ENCODE results near the gene WASHC4. TPM values are rescaled to one million over a fixed set of nuclear protein-coding genes. Genes with fewer than 3 reads are reported as not detected.

The WASHC4 gene
- total and polyA plus RNA-seq, 4 donors = 28.9 to 136 (median 51.9) TPM

DNA sequence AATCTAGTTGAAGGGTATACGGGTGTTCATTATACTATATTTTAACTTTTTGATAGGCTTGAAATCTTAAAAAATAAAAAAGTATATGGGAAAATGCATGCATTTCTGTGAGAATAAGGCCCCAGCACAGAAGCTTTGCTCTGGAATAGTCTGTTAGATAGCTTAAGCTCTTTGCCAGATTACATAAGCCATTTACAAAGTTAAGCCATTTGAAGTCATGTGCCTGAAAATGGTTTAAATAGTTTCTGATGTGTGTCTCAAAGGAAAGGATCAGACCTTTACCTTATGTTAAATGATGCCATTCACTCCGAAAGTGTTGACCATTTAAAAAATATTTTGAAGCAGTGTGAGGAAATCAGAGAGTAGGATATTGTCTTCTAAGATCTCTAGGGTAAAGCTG is 51.3 kb downstream of the WASHC4 start:
- no peak overlapping the region for H3K4me3 ChIP-seq (ENCODE audit: low read depth, low read length)
- no peaks in the 10 kb centered on the region for H3K4me1 ChIP-seq (ENCODE audit: control insufficient read depth, insufficient read depth, low read length)
- 100% methylated on average over 1 of the region's 2 CpGs for WGBS (ENCODE audit: insufficient coverage)

DNA sequence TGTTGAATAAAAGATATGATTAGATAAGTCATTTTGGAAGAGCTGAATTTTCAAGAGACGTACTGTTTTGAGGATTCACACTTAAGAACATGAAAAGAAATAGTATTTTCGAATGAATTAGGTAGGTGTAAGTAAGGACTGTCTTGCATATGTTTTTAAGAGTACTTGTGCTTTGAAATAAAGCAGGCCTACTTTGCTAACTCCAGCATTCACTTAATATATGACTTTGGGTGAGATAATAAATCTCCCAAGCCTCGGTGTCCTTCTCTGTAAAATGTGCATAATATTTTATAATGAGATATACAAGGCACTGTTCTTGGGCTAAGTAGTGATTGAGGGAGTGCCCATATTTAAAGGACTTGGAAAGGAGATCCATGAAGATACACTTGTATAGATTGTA is 54.6 kb downstream of the WASHC4 start:
- no peak overlapping the region for H3K4me3 ChIP-seq (ENCODE audit: low read depth, low read length)
- H3K27me3 ChIP-seq (ENCODE audit: control insufficient read depth, insufficient read depth, low read length) = no peaks in the 10 kb centered on the region
- no peak overlapping the region for H3K27ac ChIP-seq (ENCODE audit: low read depth, low read length)
- H3K9me3 ChIP-seq (ENCODE audit: control insufficient read depth, insufficient read depth, low read length) = no peaks in the 10 kb centered on the region
- no peaks in the 10 kb centered on the region for H3K4me1 ChIP-seq (ENCODE audit: control insufficient read depth, insufficient read depth, low read length)
- H3K36me3 ChIP-seq (ENCODE audit: control insufficient read depth, insufficient read depth, low read length) = peaks cover 7% of the 10 kb centered on the region
- WGBS (ENCODE audit: insufficient coverage) = 83% methylated on average over 1 of the region's 3 CpGs
- DNase-seq (ENCODE audit: low read depth in 4 of 6, low spot score in 6 of 6) = no peak

More for the DNA sequence above, 51.3 kb downstream of the WASHC4 start:
- H3K27me3 ChIP-seq (ENCODE audit: control insufficient read depth, insufficient read depth, low read length) = no peaks in the 10 kb centered on the region
- H3K27ac ChIP-seq (ENCODE audit: low read depth, low read length) = no peak overlapping the region
- H3K36me3 ChIP-seq (ENCODE audit: control insufficient read depth, insufficient read depth, low read length) = peaks cover 14% of the 10 kb centered on the region
- no peak for DNase-seq (ENCODE audit: low read depth in 4 of 6, low spot score in 6 of 6)
- H3K9me3 ChIP-seq (ENCODE audit: control insufficient read depth, insufficient read depth, low read length) = no peaks in the 10 kb centered on the region

DNA sequence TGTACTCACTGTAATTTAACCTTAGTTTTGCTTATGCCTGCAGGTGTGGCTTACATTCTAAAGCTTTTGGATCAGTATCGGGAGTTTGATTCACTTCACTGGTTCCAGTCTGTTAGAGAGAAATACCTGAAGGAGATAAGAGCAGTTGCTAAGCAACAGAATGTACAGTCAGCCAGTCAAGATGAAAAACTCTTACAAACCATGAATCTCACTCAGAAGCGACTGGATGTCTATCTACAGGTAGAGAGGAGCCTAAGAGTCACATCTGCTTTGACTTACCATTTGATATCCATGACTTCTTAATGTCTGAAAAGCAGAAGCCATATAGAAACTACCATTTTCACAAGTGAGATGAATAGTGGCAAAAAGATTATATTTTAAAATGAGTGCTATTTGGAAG is 56.5 kb downstream of the WASHC4 start:
- Histone ChIP-seq H3K27me3 (ENCODE audit: control insufficient read depth, insufficient read depth, low read length) (no peaks in the 10 kb centered on the region), H3K4me1 (ENCODE audit: control insufficient read depth, insufficient read depth, low read length) (no peaks in the 10 kb centered on the region), H3K4me3 (ENCODE audit: low read depth, low read length) (no peak overlapping the region), H3K9me3 (ENCODE audit: control insufficient read depth, insufficient read depth, low read length) (no peaks in the 10 kb centered on the region), H3K36me3 (ENCODE audit: control insufficient read depth, insufficient read depth, low read length) (peaks cover 7% of the 10 kb centered on the region), H3K27ac (ENCODE audit: low read depth, low read length) (no peak overlapping the region)
- peak in 2 of 6 donors; percentile 18 to 67 for DNase-seq (ENCODE audit: low read depth in 4 of 6, low spot score in 6 of 6)
- no CpG with 5 or more reads among the region's 2 CpGs for WGBS (ENCODE audit: insufficient coverage)

DNA sequence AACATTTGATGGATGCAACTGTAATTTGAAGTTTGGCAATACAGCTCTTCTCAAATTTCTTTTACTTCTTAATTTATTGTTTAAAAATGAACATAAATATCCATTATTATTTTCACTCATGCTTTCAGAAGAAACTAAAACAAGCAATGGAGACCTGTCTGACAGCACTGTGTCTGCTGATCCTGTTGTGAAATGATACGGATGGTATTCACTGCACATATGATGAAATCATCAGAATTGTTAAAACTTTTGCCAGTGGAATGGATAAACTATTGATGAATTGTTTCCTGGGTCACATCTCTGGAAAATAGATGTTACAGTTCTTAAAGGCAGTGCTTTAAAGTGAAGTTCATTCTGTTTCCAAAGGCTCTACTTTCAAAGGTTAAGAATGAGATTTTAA is 59.2 kb downstream of the WASHC4 start:
- DNase-seq (ENCODE audit: low read depth in 4 of 6, low spot score in 6 of 6) = no peak
- no peak overlapping the region for H3K4me3 ChIP-seq (ENCODE audit: low read depth, low read length)
- H3K27me3 ChIP-seq (ENCODE audit: control insufficient read depth, insufficient read depth, low read length) = no peaks in the 10 kb centered on the region
- WGBS (ENCODE audit: insufficient coverage) = 88% methylated on average over 1 of the region's 1 CpG
- H3K27ac ChIP-seq (ENCODE audit: low read depth, low read length) = no peak overlapping the region
- H3K36me3 ChIP-seq (ENCODE audit: control insufficient read depth, insufficient read depth, low read length) = peaks cover 6% of the 10 kb centered on the region
- H3K9me3 ChIP-seq (ENCODE audit: control insufficient read depth, insufficient read depth, low read length) = no peaks in the 10 kb centered on the region
- H3K4me1 ChIP-seq (ENCODE audit: control insufficient read depth, insufficient read depth, low read length) = no peaks in the 10 kb centered on the region

DNA sequence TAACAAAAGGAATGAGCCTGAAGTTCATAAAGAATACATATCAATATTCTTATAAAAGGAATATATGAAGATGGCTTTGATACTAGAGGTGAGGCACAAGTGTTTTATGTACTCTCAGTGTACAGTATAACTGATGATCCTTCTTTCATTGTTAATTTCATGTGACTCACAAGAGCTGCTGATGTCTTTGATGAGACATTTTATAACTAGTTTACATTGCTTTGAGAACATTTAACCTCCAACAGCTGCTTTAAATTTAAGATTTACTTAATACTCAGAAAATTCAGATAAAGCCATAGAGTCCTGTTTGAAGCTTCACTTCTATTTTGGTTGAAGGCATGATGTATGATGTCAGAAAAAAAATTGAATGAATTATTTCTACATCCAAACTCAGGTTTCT is 59.8 kb downstream of the WASHC4 start:
- no peaks in the 10 kb centered on the region for H3K4me1 ChIP-seq (ENCODE audit: control insufficient read depth, insufficient read depth, low read length)
- H3K36me3 ChIP-seq (ENCODE audit: control insufficient read depth, insufficient read depth, low read length) = peaks cover 6% of the 10 kb centered on the region
- no peaks in the 10 kb centered on the region for H3K27me3 ChIP-seq (ENCODE audit: control insufficient read depth, insufficient read depth, low read length)
- no peaks in the 10 kb centered on the region for H3K9me3 ChIP-seq (ENCODE audit: control insufficient read depth, insufficient read depth, low read length)
- H3K27ac ChIP-seq (ENCODE audit: low read depth, low read length) = no peak overlapping the region
- no peak for DNase-seq (ENCODE audit: low read depth in 4 of 6, low spot score in 6 of 6)
- no peak overlapping the region for H3K4me3 ChIP-seq (ENCODE audit: low read depth, low read length)

DNA sequence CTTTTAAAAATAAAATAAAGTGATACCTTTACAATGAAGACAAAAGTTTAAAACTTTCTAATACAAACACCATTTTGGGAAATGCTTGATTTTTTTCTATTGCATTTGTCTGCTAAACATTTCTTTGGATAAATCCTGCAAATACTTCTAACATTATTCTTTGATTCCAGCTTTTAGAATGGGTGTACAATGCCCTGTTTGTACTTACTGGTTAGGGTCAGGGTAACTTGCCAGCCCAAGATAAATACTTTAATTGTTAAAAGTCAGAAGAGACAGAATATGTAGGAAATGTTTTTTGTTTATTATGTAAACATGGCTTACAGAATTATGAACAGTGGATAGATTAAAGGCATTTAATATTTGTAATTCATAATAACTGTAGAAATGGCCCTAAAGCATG is 60.5 kb downstream of the WASHC4 start:
- Histone ChIP-seq H3K27me3 (ENCODE audit: control insufficient read depth, insufficient read depth, low read length) (no peaks in the 10 kb centered on the region), H3K9me3 (ENCODE audit: control insufficient read depth, insufficient read depth, low read length) (no peaks in the 10 kb centered on the region), H3K4me3 (ENCODE audit: low read depth, low read length) (no peak overlapping the region), H3K4me1 (ENCODE audit: control insufficient read depth, insufficient read depth, low read length) (no peaks in the 10 kb centered on the region), H3K27ac (ENCODE audit: low read depth, low read length) (no peak overlapping the region), H3K36me3 (ENCODE audit: control insufficient read depth, insufficient read depth, low read length) (peaks cover 4% of the 10 kb centered on the region)
- DNase-seq (ENCODE audit: low read depth in 4 of 6, low spot score in 6 of 6) = no peak

DNA sequence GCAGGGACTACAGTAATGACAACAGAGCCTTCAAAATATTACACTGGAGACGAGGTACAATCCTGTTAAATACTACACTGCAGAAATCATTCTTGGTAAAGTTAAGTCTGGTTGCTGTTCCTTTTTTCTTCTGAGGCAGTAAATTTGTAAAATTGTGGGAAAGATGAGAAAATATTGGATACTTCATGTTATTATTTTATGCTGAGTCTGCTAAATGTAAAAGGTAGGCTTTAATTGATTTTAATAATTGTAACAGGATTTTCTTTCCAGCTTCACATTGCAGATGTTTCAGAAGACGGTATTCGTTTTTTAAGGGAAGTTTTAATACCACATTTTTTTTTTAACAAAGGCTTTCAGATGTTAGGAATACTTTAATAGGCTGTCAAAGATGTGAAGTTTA is 62.6 kb downstream of the WASHC4 start:
- H3K27ac ChIP-seq (ENCODE audit: low read depth, low read length) = no peak overlapping the region

DNA sequence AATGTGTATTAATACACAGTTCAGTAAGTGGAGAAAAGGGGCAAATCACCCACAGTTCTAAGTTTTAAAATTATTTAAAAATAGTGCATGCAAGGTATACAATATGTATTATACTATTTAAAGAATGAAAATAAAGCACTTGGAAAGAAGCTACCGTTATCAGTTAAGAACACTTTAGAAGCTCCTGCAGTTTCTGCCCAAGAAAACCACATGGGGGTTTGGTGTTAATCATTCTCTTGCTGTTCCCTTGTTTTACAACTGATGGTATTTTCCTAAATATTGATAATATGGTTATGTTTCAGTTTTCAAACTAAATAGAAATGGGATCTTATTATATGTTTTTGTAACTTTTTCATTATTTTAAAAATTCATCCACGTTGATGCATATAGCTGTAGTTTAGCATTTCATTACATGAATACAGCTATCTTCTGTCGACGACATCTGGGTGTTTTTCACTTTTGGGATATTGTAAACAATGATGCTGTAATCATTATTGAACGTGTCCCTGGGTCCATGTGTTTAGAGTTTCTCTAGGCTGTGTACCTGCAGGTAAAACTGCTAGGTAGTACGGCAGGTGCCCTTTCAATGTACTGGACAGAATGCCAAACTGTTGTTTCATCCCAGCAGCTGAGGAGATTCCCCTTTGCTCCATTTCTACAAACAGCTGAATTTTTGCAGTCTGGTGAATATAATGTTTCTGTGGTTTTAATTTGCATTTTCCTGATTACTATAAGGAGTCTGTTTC is 64.3 kb downstream of the WASHC4 start:
- peaks cover 10% of the 10 kb centered on the region for H3K36me3 ChIP-seq (ENCODE audit: control insufficient read depth, insufficient read depth, low read length)
- 76% methylated on average over 3 of the region's 6 CpGs for WGBS (ENCODE audit: insufficient coverage)
- H3K4me3 ChIP-seq (ENCODE audit: low read depth, low read length) = no peak overlapping the region
- no peaks in the 10 kb centered on the region for H3K27me3 ChIP-seq (ENCODE audit: control insufficient read depth, insufficient read depth, low read length)
- no peak overlapping the region for H3K27ac ChIP-seq (ENCODE audit: low read depth, low read length)
- H3K9me3 ChIP-seq (ENCODE audit: control insufficient read depth, insufficient read depth, low read length) = no peaks in the 10 kb centered on the region
- H3K4me1 ChIP-seq (ENCODE audit: control insufficient read depth, insufficient read depth, low read length) = no peaks in the 10 kb centered on the region
- no peak for DNase-seq (ENCODE audit: low read depth in 4 of 6, low spot score in 6 of 6)

More for the DNA sequence above, 62.6 kb downstream of the WASHC4 start:
- Histone ChIP-seq H3K27me3 (ENCODE audit: control insufficient read depth, insufficient read depth, low read length) (no peaks in the 10 kb centered on the region), H3K4me1 (ENCODE audit: control insufficient read depth, insufficient read depth, low read length) (no peaks in the 10 kb centered on the region), H3K4me3 (ENCODE audit: low read depth, low read length) (no peak overlapping the region), H3K36me3 (ENCODE audit: control insufficient read depth, insufficient read depth, low read length) (peaks cover 8% of the 10 kb centered on the region), H3K9me3 (ENCODE audit: control insufficient read depth, insufficient read depth, low read length) (no peaks in the 10 kb centered on the region)
- no peak for DNase-seq (ENCODE audit: low read depth in 4 of 6, low spot score in 6 of 6)
- WGBS (ENCODE audit: insufficient coverage) = no CpG with 5 or more reads among the region's 3 CpGs

DNA sequence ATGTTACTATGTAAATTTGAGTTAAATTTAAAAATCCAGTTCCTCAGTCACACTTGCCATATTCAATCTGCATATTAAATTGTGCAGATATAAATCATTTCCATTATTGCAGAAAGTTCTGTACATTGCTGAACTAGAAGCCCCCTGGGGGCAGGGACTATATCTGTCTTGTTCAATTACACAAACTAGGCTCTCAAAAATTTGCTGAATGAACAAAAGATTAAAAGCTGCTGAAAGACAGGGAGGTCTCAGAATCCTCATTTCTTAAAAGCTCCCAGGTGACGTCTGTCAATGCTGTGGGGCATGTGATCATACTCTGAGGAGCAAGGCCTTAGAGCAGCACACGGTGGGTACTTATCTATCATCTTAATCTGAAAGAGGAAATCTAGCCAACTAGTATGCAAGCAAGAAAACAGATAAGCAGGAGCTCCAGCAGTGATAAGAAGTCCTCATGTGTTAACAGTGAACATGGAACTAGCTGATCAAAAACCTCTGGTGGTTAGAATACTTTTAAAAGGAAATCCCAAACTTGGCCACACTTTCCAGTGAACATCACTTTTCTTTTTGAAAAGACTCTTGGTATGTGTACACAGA is 68.0 kb downstream of the WASHC4 start:
- WGBS (ENCODE audit: insufficient coverage) = no CpG with 5 or more reads among the region's 2 CpGs
- Histone ChIP-seq H3K4me3 (ENCODE audit: low read depth, low read length) (no peak overlapping the region), H3K36me3 (ENCODE audit: control insufficient read depth, insufficient read depth, low read length) (peaks cover 10% of the 10 kb centered on the region), H3K4me1 (ENCODE audit: control insufficient read depth, insufficient read depth, low read length) (no peaks in the 10 kb centered on the region), H3K9me3 (ENCODE audit: control insufficient read depth, insufficient read depth, low read length) (no peaks in the 10 kb centered on the region), H3K27me3 (ENCODE audit: control insufficient read depth, insufficient read depth, low read length) (no peaks in the 10 kb centered on the region), H3K27ac (ENCODE audit: low read depth, low read length) (no peak overlapping the region)
- no peak for DNase-seq (ENCODE audit: low read depth in 4 of 6, low spot score in 6 of 6)

DNA sequence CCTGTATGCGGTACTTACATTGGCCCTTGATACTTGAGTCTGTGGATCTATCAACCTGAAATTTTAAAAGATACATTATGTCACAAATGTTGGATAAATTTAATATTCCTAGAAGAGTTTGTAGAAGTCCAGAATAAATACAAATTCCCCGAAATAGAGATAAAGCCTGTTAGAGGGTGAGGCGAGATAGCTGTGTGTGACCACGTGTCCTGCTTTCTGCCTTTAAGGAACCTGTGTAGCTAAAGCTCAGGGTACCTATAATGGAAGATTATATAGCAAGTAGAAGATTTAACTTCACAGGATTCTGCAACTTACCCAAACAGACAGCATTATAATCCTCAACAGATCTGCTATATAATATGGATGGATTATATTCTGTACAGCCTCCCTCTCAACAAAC is 69.7 kb downstream of the WASHC4 start:
- 83% methylated on average over 3 of the region's 4 CpGs for WGBS (ENCODE audit: insufficient coverage)

More for the DNA sequence above, 69.7 kb downstream of the WASHC4 start:
- Histone ChIP-seq H3K36me3 (ENCODE audit: control insufficient read depth, insufficient read depth, low read length) (peaks cover 10% of the 10 kb centered on the region), H3K4me3 (ENCODE audit: low read depth, low read length) (no peak overlapping the region), H3K9me3 (ENCODE audit: control insufficient read depth, insufficient read depth, low read length) (no peaks in the 10 kb centered on the region), H3K27me3 (ENCODE audit: control insufficient read depth, insufficient read depth, low read length) (no peaks in the 10 kb centered on the region), H3K27ac (ENCODE audit: low read depth, low read length) (no peak overlapping the region), H3K4me1 (ENCODE audit: control insufficient read depth, insufficient read depth, low read length) (no peaks in the 10 kb centered on the region)
- DNase-seq (ENCODE audit: low read depth in 4 of 6, low spot score in 6 of 6) = no peak

Data from spinal cord (tissue), 10 donors.